Measurements from ENCODE around the gene EYS.

EYS gene

DNA sequence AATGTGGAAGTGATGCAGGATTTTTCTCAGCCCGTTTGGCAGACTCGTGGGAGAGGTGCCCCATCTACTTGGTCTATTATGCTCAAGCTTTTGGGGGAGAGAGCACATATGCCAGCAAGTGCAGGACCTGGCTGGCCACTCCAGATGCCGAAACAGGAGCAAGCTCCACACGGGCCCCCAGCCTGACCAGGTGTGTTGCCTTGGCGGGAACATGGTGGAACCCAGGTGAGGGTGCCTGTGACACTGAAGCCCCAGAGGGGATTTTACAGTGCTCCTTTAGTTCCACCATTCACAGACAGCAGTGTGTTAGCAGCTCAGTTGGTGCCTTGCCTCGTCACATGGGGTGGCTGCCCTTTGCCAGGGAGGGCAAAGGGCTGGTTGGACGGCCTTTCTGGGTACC, 798.9 kb downstream of the EYS start:
- H3K4me3 ChIP-seq (ENCODE audit: low read depth, low read length): no peak overlapping the region
- TF ChIP-seq, protein P1, sequence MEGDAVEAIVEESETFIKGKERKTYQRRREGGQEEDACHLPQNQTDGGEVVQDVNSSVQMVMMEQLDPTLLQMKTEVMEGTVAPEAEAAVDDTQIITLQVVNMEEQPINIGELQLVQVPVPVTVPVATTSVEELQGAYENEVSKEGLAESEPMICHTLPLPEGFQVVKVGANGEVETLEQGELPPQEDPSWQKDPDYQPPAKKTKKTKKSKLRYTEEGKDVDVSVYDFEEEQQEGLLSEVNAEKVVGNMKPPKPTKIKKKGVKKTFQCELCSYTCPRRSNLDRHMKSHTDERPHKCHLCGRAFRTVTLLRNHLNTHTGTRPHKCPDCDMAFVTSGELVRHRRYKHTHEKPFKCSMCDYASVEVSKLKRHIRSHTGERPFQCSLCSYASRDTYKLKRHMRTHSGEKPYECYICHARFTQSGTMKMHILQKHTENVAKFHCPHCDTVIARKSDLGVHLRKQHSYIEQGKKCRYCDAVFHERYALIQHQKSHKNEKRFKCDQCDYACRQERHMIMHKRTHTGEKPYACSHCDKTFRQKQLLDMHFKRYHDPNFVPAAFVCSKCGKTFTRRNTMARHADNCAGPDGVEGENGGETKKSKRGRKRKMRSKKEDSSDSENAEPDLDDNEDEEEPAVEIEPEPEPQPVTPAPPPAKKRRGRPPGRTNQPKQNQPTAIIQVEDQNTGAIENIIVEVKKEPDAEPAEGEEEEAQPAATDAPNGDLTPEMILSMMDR (IDR thresholded peaks at IDR 0.05; ENCODE audit: low read depth, low read length): no peak

DNA sequence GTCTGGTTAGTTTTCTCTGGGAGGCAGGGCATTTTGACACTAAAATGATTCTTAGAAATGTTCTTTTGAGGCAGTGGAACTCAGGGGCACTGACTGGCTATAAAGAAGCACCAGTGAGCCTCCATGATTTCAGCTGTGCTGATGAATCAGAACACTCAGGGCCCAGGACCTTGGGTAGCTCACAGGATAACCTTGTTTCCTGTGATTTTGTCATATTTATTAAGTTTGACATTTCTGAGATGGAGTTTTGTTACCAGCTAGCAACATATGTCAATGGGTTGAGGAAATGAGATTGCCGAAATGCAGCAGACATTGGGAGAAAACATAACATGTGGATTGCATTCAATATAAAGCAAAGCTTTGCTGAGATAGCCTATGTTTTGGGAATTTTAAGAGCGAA, 802.4 kb downstream of the EYS start:
- no peak overlapping the region for H3K4me3 ChIP-seq (ENCODE audit: low read depth, low read length)
- TF ChIP-seq, protein P1 (IDR thresholded peaks at IDR 0.05; ENCODE audit: low read depth, low read length): no peak

DNA sequence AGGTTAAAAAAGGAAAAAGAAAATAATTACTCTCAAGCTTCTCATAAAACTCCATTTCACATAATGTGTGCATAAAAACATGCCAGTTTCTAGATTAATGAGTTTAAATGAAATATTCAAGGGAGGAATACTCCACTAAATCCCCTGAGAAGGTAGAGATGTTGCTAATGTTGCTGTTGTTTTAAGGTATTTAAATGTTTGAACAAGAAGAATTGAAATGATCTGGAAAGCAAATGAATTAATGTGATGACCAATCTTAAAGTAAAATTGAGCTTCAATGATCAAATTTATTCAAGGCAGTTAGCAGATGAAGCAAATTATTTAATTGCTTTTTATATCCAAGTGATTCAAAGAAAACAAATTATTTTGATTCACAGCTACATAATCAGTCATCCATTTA, 804.4 kb downstream of the EYS start:
- H3K4me3 ChIP-seq (ENCODE audit: low read depth, low read length): no peak overlapping the region
- TF ChIP-seq, protein P1 (IDR thresholded peaks at IDR 0.05; ENCODE audit: low read depth, low read length): no peak

DNA sequence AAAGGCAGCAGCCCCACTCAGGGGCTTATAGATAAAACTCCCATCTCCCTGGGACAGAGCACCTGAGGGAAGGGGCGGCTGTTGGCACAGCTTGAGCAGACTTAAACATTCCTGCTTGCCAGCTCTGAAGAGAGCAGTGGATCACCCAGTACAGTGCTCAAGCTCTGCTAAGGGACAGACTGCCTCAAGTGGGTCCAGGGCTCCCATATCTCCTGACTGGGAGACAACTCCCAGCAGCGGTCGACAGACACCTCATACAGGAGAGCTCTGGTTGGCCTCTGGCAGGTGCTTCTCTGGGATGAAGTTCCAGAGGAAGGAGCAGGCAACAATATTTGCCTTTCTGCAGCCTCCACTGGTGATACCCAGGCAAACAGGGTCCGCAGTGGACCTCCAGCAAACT, 810.1 kb downstream of the EYS start:
- TF ChIP-seq, protein P1 (IDR thresholded peaks at IDR 0.05; ENCODE audit: low read depth, low read length): no peak
- no peak overlapping the region for H3K4me3 ChIP-seq (ENCODE audit: low read depth, low read length)

DNA sequence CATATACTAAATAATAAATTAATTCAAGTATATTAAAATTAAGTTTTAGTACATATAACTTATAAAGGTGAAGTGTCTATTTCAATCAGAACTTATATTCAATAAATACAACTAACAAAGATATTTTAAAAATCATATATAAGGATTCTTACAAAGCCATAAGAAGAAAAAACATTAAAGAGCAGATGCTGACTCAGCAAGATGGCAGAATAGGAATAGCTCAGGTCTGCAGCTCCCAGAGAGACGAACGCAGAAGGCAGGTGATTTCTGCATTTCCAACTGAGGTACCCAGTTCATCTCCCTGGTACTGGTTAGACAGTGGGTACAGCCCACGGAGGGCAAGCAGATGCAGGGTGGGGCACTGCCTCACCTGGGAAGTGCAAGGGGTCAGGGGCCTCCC, 811.1 kb downstream of the EYS start:
- TF ChIP-seq, protein P1 (IDR thresholded peaks at IDR 0.05; ENCODE audit: low read depth, low read length): no peak
- H3K4me3 ChIP-seq (ENCODE audit: low read depth, low read length): no peak overlapping the region

DNA sequence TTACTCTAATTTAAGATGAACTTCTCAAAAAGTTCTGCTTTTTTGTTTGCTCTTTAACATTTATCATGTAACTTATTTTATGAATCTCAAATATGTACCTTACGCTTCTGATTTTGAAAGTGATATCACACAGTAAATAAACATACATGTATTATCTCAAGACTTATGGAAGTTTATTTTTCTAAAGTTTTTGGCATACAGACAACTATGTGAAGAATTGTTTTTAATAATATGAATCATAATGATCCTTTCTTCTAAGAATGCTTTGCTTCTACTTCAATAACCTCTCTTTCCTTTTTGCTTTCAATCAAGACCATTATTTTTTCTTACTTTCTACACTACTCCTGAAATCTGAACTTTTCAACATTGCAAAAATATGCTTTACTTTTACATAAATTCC, 816.4 kb downstream of the EYS start:
- TF ChIP-seq, protein P1 (IDR thresholded peaks at IDR 0.05; ENCODE audit: low read depth, low read length): no peak
- no peak overlapping the region for H3K4me3 ChIP-seq (ENCODE audit: low read depth, low read length)

DNA sequence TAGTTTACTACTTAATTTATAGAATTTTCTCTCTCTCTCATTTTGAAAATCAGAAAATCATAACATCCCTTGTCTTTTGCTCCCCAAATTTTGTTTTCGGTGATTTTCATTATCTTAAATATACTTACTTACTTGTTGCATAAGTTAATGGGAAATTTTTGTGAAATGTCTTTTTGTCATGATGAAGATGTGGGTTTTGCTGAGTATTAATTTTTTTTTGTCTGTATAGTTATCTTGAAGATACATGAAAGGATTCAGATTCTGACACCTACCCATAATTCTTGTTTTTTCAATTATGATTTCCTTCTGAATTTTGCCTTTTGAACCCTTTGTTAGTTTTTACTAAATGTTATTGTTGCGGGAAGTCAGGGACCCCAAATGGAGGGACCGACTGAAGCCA, 817.9 kb downstream of the EYS start:
- H3K4me3 ChIP-seq (ENCODE audit: low read depth, low read length): no peak overlapping the region
- TF ChIP-seq, protein P1 (IDR thresholded peaks at IDR 0.05; ENCODE audit: low read depth, low read length): no peak
